ENCODE measurements around the gene ZNF341. TPM values are rescaled to one million over a fixed set of nuclear protein-coding genes. Genes with fewer than 3 reads are reported as not detected.

ZNF341 gene
- total RNA-seq, 1 donor from 2014 or later = 8.3 TPM

- no peak for TF ChIP-seq CTCF (IDR thresholded peaks at IDR 0.05; ENCODE audit: unreplicated experiment)
- Mint-ChIP-seq H3K27me3 (no peaks in the 10 kb centered on the region), H3K27ac (peak overlapping the region; percentile 69), H3K4me1 (ENCODE audit: low read depth) (peaks cover 2% of the 10 kb centered on the region), H3K4me3 (ENCODE audit: low read depth) (no peak overlapping the region), H3K36me3 (ENCODE audit: insufficient read depth) (peaks cover 2% of the 10 kb centered on the region), H3K9me3 (ENCODE audit: low read depth) (peaks cover 7% of the 10 kb centered on the region)
- no peak for DNase-seq (ENCODE audit: low spot score, unreplicated experiment)
These were observed 10.2 kb upstream of the ZNF341 start for GRCh38 chr20:33721391-33722140.

- DNase-seq (ENCODE audit: low spot score, unreplicated experiment) = no peak
- TF ChIP-seq CTCF (IDR thresholded peaks at IDR 0.05; ENCODE audit: unreplicated experiment) = no peak
- H3K36me3 Mint-ChIP-seq (ENCODE audit: insufficient read depth) = peaks cover 2% of the 10 kb centered on the region
- no peak overlapping the region for H3K4me3 Mint-ChIP-seq (ENCODE audit: low read depth)
- H3K4me1 Mint-ChIP-seq (ENCODE audit: low read depth) = peaks cover 6% of the 10 kb centered on the region
- H3K27ac Mint-ChIP-seq = no peak overlapping the region
- H3K27me3 Mint-ChIP-seq = peaks cover 3% of the 10 kb centered on the region
- H3K9me3 Mint-ChIP-seq (ENCODE audit: low read depth) = peaks cover 7% of the 10 kb centered on the region
These were observed 7.2 kb upstream of the ZNF341 start for GRCh38 chr20:33724439-33725094.

- H3K27ac Mint-ChIP-seq = no peak overlapping the region
- H3K4me1 Mint-ChIP-seq (ENCODE audit: low read depth) = peaks cover 4% of the 10 kb centered on the region
- no peak for TF ChIP-seq CTCF (IDR thresholded peaks at IDR 0.05; ENCODE audit: unreplicated experiment)
- no peaks in the 10 kb centered on the region for H3K36me3 Mint-ChIP-seq (ENCODE audit: insufficient read depth)
- peaks cover 3% of the 10 kb centered on the region for H3K9me3 Mint-ChIP-seq (ENCODE audit: low read depth)
- H3K27me3 Mint-ChIP-seq = peaks cover 3% of the 10 kb centered on the region
- DNase-seq (ENCODE audit: low spot score, unreplicated experiment) = no peak
- no peak overlapping the region for H3K4me3 Mint-ChIP-seq (ENCODE audit: low read depth)
These were observed 6.1 kb upstream of the ZNF341 start for GRCh38 chr20:33725607-33726264.

- no peak for DNase-seq (ENCODE audit: low spot score, unreplicated experiment)
- peaks cover 6% of the 10 kb centered on the region for H3K4me1 Mint-ChIP-seq (ENCODE audit: low read depth)
- no peak overlapping the region for H3K4me3 Mint-ChIP-seq (ENCODE audit: low read depth)
- no peaks in the 10 kb centered on the region for H3K36me3 Mint-ChIP-seq (ENCODE audit: insufficient read depth)
- peaks cover 3% of the 10 kb centered on the region for H3K27me3 Mint-ChIP-seq
- peak overlapping the region; percentile 42 for H3K27ac Mint-ChIP-seq
- no peaks in the 10 kb centered on the region for H3K9me3 Mint-ChIP-seq (ENCODE audit: low read depth)
- TF ChIP-seq CTCF (IDR thresholded peaks at IDR 0.05; ENCODE audit: unreplicated experiment) = no peak
These were observed 4.7 kb upstream of the ZNF341 start for GRCh38 chr20:33727115-33727479.

GRCh38 chr20:33727806-33728205, 4.0 kb upstream of the ZNF341 start:
- Mint-ChIP-seq H3K27ac (no peak overlapping the region), H3K36me3 (ENCODE audit: insufficient read depth) (no peaks in the 10 kb centered on the region), H3K4me1 (ENCODE audit: low read depth) (peaks cover 10% of the 10 kb centered on the region), H3K27me3 (peaks cover 3% of the 10 kb centered on the region), H3K9me3 (ENCODE audit: low read depth) (no peaks in the 10 kb centered on the region), H3K4me3 (ENCODE audit: low read depth) (no peak overlapping the region)
- DNase-seq (ENCODE audit: low spot score, unreplicated experiment) = no peak
- TF ChIP-seq CTCF (IDR thresholded peaks at IDR 0.05; ENCODE audit: unreplicated experiment) = no peak

Data from progenitor cell of endocrine pancreas (in vitro differentiated cells).